Neural crest cell (in vitro differentiated cells): ENCODE results near the gene ELMO1. TPM values are rescaled to one million over a fixed set of nuclear protein-coding genes. Genes with fewer than 3 reads are reported as not detected.
"Not testable (repeated sequence)": the region's sequence is repeated elsewhere in the genome, so short reads cannot be mapped to it uniquely, and the experiment has no call there.

Experiments
- DNase-seq: peaks from one replicate; pipeline ENCODE4 v3.0.0; 2021; ENCODE audit warnings: low read depth, mixed read lengths, low spot score
- H3K27ac Mint-ChIP-seq: one replicate; pipeline ENCODE4 v1.8.0; 2021; ENCODE audit warnings: mild to moderate bottlenecking, mixed read lengths; ENCODE audit not compliant: unreplicated experiment
- H3K27me3 Mint-ChIP-seq: 2 replicates; pipeline ENCODE4 v1.8.0; 2021; ENCODE audit warnings: low read depth, mild to moderate bottlenecking, mixed read lengths
- H3K36me3 Mint-ChIP-seq: 2 replicates; pipeline ENCODE4 v1.8.0; 2021; ENCODE audit warnings: low read depth, mild to moderate bottlenecking, mixed read lengths
- H3K4me1 Mint-ChIP-seq: 2 replicates; pipeline ENCODE4 v1.8.0; 2021; ENCODE audit warnings: mixed read lengths
- H3K4me3 Mint-ChIP-seq: one replicate; pipeline ENCODE4 v1.8.0; 2021; ENCODE audit warnings: mild to moderate bottlenecking, mixed read lengths
- H3K9me3 Mint-ChIP-seq: 2 replicates; pipeline ENCODE4 v1.8.0; 2021; ENCODE audit warnings: mixed read lengths
- CTCF ChIP-seq: fragments of 200-600 bp; sonication (generic); conservative IDR thresholded peaks from 2 replicates; pipeline ENCODE4 v1.5.0; 2021; ENCODE audit warnings: antibody characterized with exemption, mild to moderate bottlenecking
- total RNA-seq: library from RNA; stranded (reverse); gene quantifications from 2 replicates; pipeline ENCODE4 v1.2.1, GENCODE V29; 2021

Gene ELMO1
- total RNA-seq, 1 donor from 2014 or later: 7.4 TPM

GRCh38 chr7:36984041-36984521 is 464.6 kb downstream of the ELMO1 start:
- TF ChIP-seq CTCF: no peak
- H3K27me3 Mint-ChIP-seq: peaks cover 10% of the 10 kb centered on the region
- no peak for DNase-seq
- no peaks in the 10 kb centered on the region for H3K36me3 Mint-ChIP-seq
- no peak overlapping the region for H3K4me3 Mint-ChIP-seq
- peaks cover 33% of the 10 kb centered on the region for H3K4me1 Mint-ChIP-seq
- no peak overlapping the region for H3K27ac Mint-ChIP-seq
- H3K9me3 Mint-ChIP-seq: no peaks in the 10 kb centered on the region

GRCh38 chr7:36982766-36983165 is 465.9 kb downstream of the ELMO1 start:
- Mint-ChIP-seq H3K27me3 (peaks cover 10% of the 10 kb centered on the region), H3K36me3 (no peaks in the 10 kb centered on the region), H3K4me3 (no peak overlapping the region), H3K9me3 (no peaks in the 10 kb centered on the region), H3K27ac (no peak overlapping the region), H3K4me1 (peaks cover 33% of the 10 kb centered on the region)
- TF ChIP-seq CTCF: no peak
- DNase-seq: no peak

- Mint-ChIP-seq H3K4me3 (no peak overlapping the region), H3K27me3 (peaks cover 4% of the 10 kb centered on the region), H3K9me3 (no peaks in the 10 kb centered on the region), H3K4me1 (peaks cover 8% of the 10 kb centered on the region), H3K27ac (no peak overlapping the region), H3K36me3 (no peaks in the 10 kb centered on the region)
- no peak for TF ChIP-seq CTCF
- DNase-seq: no peak
Observed at GRCh38 chr7:36979810-36980248, 468.8 kb downstream of the ELMO1 start.

GRCh38 chr7:36978461-36978860 is 470.2 kb downstream of the ELMO1 start:
- Mint-ChIP-seq H3K27ac (no peak overlapping the region), H3K27me3 (no peaks in the 10 kb centered on the region), H3K4me3 (no peak overlapping the region), H3K9me3 (peaks cover 3% of the 10 kb centered on the region), H3K4me1 (no peaks in the 10 kb centered on the region), H3K36me3 (peaks cover 2% of the 10 kb centered on the region)
- TF ChIP-seq CTCF: no peak
- no peak for DNase-seq

GRCh38 chr7:36977878-36978277 is 470.8 kb downstream of the ELMO1 start:
- H3K36me3 Mint-ChIP-seq: peaks cover 2% of the 10 kb centered on the region
- peaks cover 3% of the 10 kb centered on the region for H3K9me3 Mint-ChIP-seq
- no peak for DNase-seq
- no peaks in the 10 kb centered on the region for H3K27me3 Mint-ChIP-seq
- TF ChIP-seq CTCF: no peak
- no peak overlapping the region for H3K27ac Mint-ChIP-seq
- H3K4me1 Mint-ChIP-seq: no peaks in the 10 kb centered on the region
- H3K4me3 Mint-ChIP-seq: no peak overlapping the region

GRCh38 chr7:36973534-36973933 is 475.1 kb downstream of the ELMO1 start:
- H3K4me1 Mint-ChIP-seq, H3K27ac Mint-ChIP-seq, H3K9me3 Mint-ChIP-seq, DNase-seq, H3K4me3 Mint-ChIP-seq, H3K36me3 Mint-ChIP-seq, H3K27me3 Mint-ChIP-seq: not testable (repeated sequence)
